ENCODE data around the gene HABP2. TPM values are rescaled to one million over a fixed set of nuclear protein-coding genes. Genes with fewer than 3 reads are reported as not detected.

Gene HABP2
- total RNA-seq, 1 experiment from 2014 or later, result 0.59 TPM

GRCh38 chr10:113630929-113631533 lies 78.2 kb downstream of the HABP2 start:
- no peak overlapping the region for H3K27ac Mint-ChIP-seq (ENCODE audit: unreplicated experiment)
- H3K4me3 Mint-ChIP-seq (ENCODE audit: low read depth, unreplicated experiment), result no peak overlapping the region
- intact Hi-C loops (cut with micrococcal nuclease; ENCODE audit: unreplicated experiment), result no loop called here
- no peaks in the 10 kb centered on the region for H3K4me1 Mint-ChIP-seq (ENCODE audit: low read depth, unreplicated experiment)
- no peak for DNase-seq
- BruUV-seq (replicated peaks), result no TSS peak
- TF ChIP-seq CTCF (IDR thresholded peaks at IDR 0.05; ENCODE audit: unreplicated experiment), result no peak
- peaks cover 59% of the 10 kb centered on the region for H3K27me3 Mint-ChIP-seq (ENCODE audit: unreplicated experiment)
- H3K36me3 Mint-ChIP-seq (ENCODE audit: insufficient read depth, unreplicated experiment), result no peaks in the 10 kb centered on the region
- no peaks in the 10 kb centered on the region for H3K9me3 Mint-ChIP-seq (ENCODE audit: low read depth, unreplicated experiment)
- CTCF ChIA-PET, result interaction anchor here (0.6 kb wide), 1 partner anchor 1386 kb away, joined by 3 read pairs; no protein-coding TSS in a partner anchor

GRCh38 chr10:113631684-113632367 lies 79.0 kb downstream of the HABP2 start:
- H3K9me3 Mint-ChIP-seq (ENCODE audit: low read depth, unreplicated experiment), result no peaks in the 10 kb centered on the region
- BruUV-seq (replicated peaks), result no TSS peak
- no peak overlapping the region for H3K27ac Mint-ChIP-seq (ENCODE audit: unreplicated experiment)
- intact Hi-C loops (cut with micrococcal nuclease; ENCODE audit: unreplicated experiment), result no loop called here
- H3K27me3 Mint-ChIP-seq (ENCODE audit: unreplicated experiment), result peaks cover 59% of the 10 kb centered on the region
- no peaks in the 10 kb centered on the region for H3K4me1 Mint-ChIP-seq (ENCODE audit: low read depth, unreplicated experiment)
- no peak overlapping the region for H3K4me3 Mint-ChIP-seq (ENCODE audit: low read depth, unreplicated experiment)
- no peak for TF ChIP-seq CTCF (IDR thresholded peaks at IDR 0.05; ENCODE audit: unreplicated experiment)
- no peak for DNase-seq
- no peaks in the 10 kb centered on the region for H3K36me3 Mint-ChIP-seq (ENCODE audit: insufficient read depth, unreplicated experiment)
- CTCF ChIA-PET, result no interaction called here

Other genes with a start within 250 kb of the HABP2 start
- not detected in 2 replicates for gene NRAP, start 111.0 kb downstream of the HABP2 start, total RNA-seq (2022)
- 22.7 and 23.7 TPM in 2 replicates for gene CASP7, start 126.9 kb downstream of the HABP2 start, total RNA-seq (2022)
- gene PLEKHS1, start 198.6 kb downstream of the HABP2 start, total RNA-seq (2022), result 5.9 and 13.8 TPM in 2 replicates

All from Calu3 (cell line).